ENCODE measurements around the gene USP16. TPM values are rescaled to one million over a fixed set of nuclear protein-coding genes. Genes with fewer than 3 reads are reported as not detected.
A peak's percentile ranks its signal among the peaks of the same experiment; 100 is the strongest.

Gene USP16
- total RNA-seq, 4 donors from 2014 or later, result 28.3 to 49.5 (median 38.3) TPM

- DNase-seq, result no peak
- no peaks in the 10 kb centered on the region for H3K9me3 ChIP-seq
- H3K36me3 ChIP-seq, result no peaks in the 10 kb centered on the region
- H3K27me3 ChIP-seq, result no peaks in the 10 kb centered on the region
- no peak overlapping the region for H3K4me3 ChIP-seq
- peaks cover 0 to 4% (median 1%) of the 10 kb centered on the region in 4 donors for H3K4me1 ChIP-seq
- no peak overlapping the region for H3K27ac ChIP-seq
- TF ChIP-seq, protein P1, sequence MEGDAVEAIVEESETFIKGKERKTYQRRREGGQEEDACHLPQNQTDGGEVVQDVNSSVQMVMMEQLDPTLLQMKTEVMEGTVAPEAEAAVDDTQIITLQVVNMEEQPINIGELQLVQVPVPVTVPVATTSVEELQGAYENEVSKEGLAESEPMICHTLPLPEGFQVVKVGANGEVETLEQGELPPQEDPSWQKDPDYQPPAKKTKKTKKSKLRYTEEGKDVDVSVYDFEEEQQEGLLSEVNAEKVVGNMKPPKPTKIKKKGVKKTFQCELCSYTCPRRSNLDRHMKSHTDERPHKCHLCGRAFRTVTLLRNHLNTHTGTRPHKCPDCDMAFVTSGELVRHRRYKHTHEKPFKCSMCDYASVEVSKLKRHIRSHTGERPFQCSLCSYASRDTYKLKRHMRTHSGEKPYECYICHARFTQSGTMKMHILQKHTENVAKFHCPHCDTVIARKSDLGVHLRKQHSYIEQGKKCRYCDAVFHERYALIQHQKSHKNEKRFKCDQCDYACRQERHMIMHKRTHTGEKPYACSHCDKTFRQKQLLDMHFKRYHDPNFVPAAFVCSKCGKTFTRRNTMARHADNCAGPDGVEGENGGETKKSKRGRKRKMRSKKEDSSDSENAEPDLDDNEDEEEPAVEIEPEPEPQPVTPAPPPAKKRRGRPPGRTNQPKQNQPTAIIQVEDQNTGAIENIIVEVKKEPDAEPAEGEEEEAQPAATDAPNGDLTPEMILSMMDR (IDR thresholded peaks at IDR 0.05), result no peak
- no peak for TF ChIP-seq POLR2A (IDR thresholded peaks at IDR 0.05)
These were observed 66.6 kb downstream of the USP16 start for GRCh38 chr21:29091033-29091432.

- peak in 1 of 3 donors; percentile 52 for DNase-seq
- Histone ChIP-seq H3K9me3 (no peaks in the 10 kb centered on the region), H3K4me1 (peaks cover 0 to 12% (median 2%) of the 10 kb centered on the region in 4 donors), H3K4me3 (no peak overlapping the region), H3K27me3 (no peaks in the 10 kb centered on the region), H3K27ac (peak overlapping the region in 3 of 4 donors; percentile 6 to 41 (median 29)), H3K36me3 (no peaks in the 10 kb centered on the region)
- no peak for TF ChIP-seq POLR2A (IDR thresholded peaks at IDR 0.05)
These were observed 67.9 kb downstream of the USP16 start for GRCh38 chr21:29092102-29092959.

- Histone ChIP-seq H3K9me3 (no peaks in the 10 kb centered on the region), H3K36me3 (no peaks in the 10 kb centered on the region), H3K27me3 (no peaks in the 10 kb centered on the region), H3K4me1 (peaks cover 0 to 28% (median 2%) of the 10 kb centered on the region in 4 donors), H3K27ac (peak overlapping the region in 3 of 4 donors; percentile 4 to 72 (median 47)), H3K4me3 (no peak overlapping the region)
- no peak for DNase-seq
- TF ChIP-seq POLR2A (IDR thresholded peaks at IDR 0.05), result no peak
- TF ChIP-seq, protein P1 (IDR thresholded peaks at IDR 0.05), result no peak
These were observed 71.9 kb downstream of the USP16 start for GRCh38 chr21:29096218-29097015.

- Histone ChIP-seq H3K36me3 (no peaks in the 10 kb centered on the region), H3K27ac (peak overlapping the region in 2 of 4 donors; percentile 75 to 83), H3K4me3 (no peak overlapping the region), H3K4me1 (peaks cover 0 to 28% (median 0%) of the 10 kb centered on the region in 4 donors), H3K27me3 (no peaks in the 10 kb centered on the region), H3K9me3 (no peaks in the 10 kb centered on the region)
- DNase-seq, result no peak
- no peak for TF ChIP-seq POLR2A (IDR thresholded peaks at IDR 0.05)
- TF ChIP-seq, protein P1 (IDR thresholded peaks at IDR 0.05), result no peak
These were observed 73.7 kb downstream of the USP16 start for GRCh38 chr21:29098156-29098555.

DNA sequence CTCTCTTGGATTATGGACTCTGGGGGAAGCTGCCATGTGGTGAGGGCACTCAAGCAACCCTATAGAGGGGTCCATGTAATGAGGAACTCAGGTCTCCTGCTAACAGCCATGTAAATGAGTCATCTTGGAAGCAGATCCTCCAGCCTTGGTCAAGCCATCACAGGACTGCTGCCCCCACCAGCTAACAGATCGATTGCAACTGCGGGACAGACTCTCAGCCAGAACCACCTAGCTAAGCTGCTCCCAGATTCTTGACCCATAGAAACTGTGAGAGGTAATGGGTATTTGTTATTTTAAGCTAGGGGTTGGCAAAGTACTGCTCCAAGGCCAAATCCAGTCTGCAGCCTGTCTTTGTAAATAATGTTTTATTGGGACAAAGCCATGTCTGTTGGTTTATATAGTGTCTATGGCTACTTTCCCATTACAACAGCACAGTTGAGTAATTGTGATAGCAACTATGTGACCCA, 78.4 kb downstream of the USP16 start:
- Histone ChIP-seq H3K4me3 (no peak overlapping the region), H3K9me3 (no peaks in the 10 kb centered on the region), H3K27ac (no peak overlapping the region), H3K4me1 (peaks cover 0 to 21% (median 0%) of the 10 kb centered on the region in 4 donors), H3K36me3 (no peaks in the 10 kb centered on the region), H3K27me3 (no peaks in the 10 kb centered on the region)
- DNase-seq, result no peak
- TF ChIP-seq, protein P1 (IDR thresholded peaks at IDR 0.05), result no peak
- no peak for TF ChIP-seq POLR2A (IDR thresholded peaks at IDR 0.05)

Other genes with a start within 250 kb of the USP16 start
- 10 to 100 TPM; 19.6 to 42.1 (median 27.8) TPM for gene LTN1, start 31.8 kb upstream of the USP16 start, total RNA-seq
- gene RWDD2B, start 5.3 kb upstream of the USP16 start, total RNA-seq, result 10 to 100 TPM in 1 of 4 donors, 1 to 10 TPM in 3; 3.7 to 11.6 (median 8.2) TPM
- gene CCT8, start 49.0 kb downstream of the USP16 start, total RNA-seq, result 10 to 100 TPM; 53.7 to 93.3 (median 76.1) TPM
- gene MAP3K7CL, start 106.0 kb downstream of the USP16 start, total RNA-seq, result 10 to 100 TPM in 1 of 4 donors, 1 to 10 TPM in 3; 4.9 to 17.3 (median 6.6) TPM

Data from Peyer's patch (tissue), 4 donors.